Measurements from ENCODE around the gene PDZD2. TPM values are rescaled to one million over a fixed set of nuclear protein-coding genes. Genes with fewer than 3 reads are reported as not detected.
A peak's percentile ranks its signal among the peaks of the same experiment; 100 is the strongest.

Gene PDZD2
- total RNA-seq, 1 donor from 2014 or later, result 21.5 TPM

- TF ChIP-seq, protein P1, sequence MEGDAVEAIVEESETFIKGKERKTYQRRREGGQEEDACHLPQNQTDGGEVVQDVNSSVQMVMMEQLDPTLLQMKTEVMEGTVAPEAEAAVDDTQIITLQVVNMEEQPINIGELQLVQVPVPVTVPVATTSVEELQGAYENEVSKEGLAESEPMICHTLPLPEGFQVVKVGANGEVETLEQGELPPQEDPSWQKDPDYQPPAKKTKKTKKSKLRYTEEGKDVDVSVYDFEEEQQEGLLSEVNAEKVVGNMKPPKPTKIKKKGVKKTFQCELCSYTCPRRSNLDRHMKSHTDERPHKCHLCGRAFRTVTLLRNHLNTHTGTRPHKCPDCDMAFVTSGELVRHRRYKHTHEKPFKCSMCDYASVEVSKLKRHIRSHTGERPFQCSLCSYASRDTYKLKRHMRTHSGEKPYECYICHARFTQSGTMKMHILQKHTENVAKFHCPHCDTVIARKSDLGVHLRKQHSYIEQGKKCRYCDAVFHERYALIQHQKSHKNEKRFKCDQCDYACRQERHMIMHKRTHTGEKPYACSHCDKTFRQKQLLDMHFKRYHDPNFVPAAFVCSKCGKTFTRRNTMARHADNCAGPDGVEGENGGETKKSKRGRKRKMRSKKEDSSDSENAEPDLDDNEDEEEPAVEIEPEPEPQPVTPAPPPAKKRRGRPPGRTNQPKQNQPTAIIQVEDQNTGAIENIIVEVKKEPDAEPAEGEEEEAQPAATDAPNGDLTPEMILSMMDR (IDR thresholded peaks at IDR 0.05; ENCODE audit: unreplicated experiment), result no peak
- H3K4me3 Mint-ChIP-seq, result no peak overlapping the region
- H3K9me3 Mint-ChIP-seq, result peaks cover 3% of the 10 kb centered on the region
- DNase-seq (ENCODE audit: low spot score in 2 of 2, unreplicated experiment in 2 of 2), result no peak
- H3K4me1 Mint-ChIP-seq, result peaks cover 4% of the 10 kb centered on the region
- no peak overlapping the region for H3K27ac Mint-ChIP-seq
- peaks cover 2% of the 10 kb centered on the region for H3K36me3 Mint-ChIP-seq
- no peaks in the 10 kb centered on the region for H3K27me3 Mint-ChIP-seq (ENCODE audit: low read depth)
These were observed 285.1 kb downstream of the PDZD2 start for GRCh38 chr5:31924005-31924404.

- DNase-seq (ENCODE audit: low spot score in 2 of 2, unreplicated experiment in 2 of 2), result no peak
- no peak overlapping the region for H3K27ac Mint-ChIP-seq
- TF ChIP-seq, protein P1 (IDR thresholded peaks at IDR 0.05; ENCODE audit: unreplicated experiment), result no peak
- peaks cover 37% of the 10 kb centered on the region for H3K4me1 Mint-ChIP-seq
- no peak overlapping the region for H3K4me3 Mint-ChIP-seq
- H3K9me3 Mint-ChIP-seq, result no peaks in the 10 kb centered on the region
- no peaks in the 10 kb centered on the region for H3K27me3 Mint-ChIP-seq (ENCODE audit: low read depth)
- no peaks in the 10 kb centered on the region for H3K36me3 Mint-ChIP-seq
These were observed 292.9 kb downstream of the PDZD2 start for GRCh38 chr5:31931874-31932273.

- DNase-seq (ENCODE audit: low spot score in 2 of 2, unreplicated experiment in 2 of 2), result no peak
- H3K27ac Mint-ChIP-seq, result peak overlapping the region; percentile 88
- H3K4me1 Mint-ChIP-seq, result peaks cover 35% of the 10 kb centered on the region
- no peaks in the 10 kb centered on the region for H3K9me3 Mint-ChIP-seq
- H3K27me3 Mint-ChIP-seq (ENCODE audit: low read depth), result no peaks in the 10 kb centered on the region
- TF ChIP-seq, protein P1 (IDR thresholded peaks at IDR 0.05; ENCODE audit: unreplicated experiment), result no peak
- no peak overlapping the region for H3K4me3 Mint-ChIP-seq
- no peaks in the 10 kb centered on the region for H3K36me3 Mint-ChIP-seq
These were observed 295.2 kb downstream of the PDZD2 start for GRCh38 chr5:31934156-31934555.

DNA sequence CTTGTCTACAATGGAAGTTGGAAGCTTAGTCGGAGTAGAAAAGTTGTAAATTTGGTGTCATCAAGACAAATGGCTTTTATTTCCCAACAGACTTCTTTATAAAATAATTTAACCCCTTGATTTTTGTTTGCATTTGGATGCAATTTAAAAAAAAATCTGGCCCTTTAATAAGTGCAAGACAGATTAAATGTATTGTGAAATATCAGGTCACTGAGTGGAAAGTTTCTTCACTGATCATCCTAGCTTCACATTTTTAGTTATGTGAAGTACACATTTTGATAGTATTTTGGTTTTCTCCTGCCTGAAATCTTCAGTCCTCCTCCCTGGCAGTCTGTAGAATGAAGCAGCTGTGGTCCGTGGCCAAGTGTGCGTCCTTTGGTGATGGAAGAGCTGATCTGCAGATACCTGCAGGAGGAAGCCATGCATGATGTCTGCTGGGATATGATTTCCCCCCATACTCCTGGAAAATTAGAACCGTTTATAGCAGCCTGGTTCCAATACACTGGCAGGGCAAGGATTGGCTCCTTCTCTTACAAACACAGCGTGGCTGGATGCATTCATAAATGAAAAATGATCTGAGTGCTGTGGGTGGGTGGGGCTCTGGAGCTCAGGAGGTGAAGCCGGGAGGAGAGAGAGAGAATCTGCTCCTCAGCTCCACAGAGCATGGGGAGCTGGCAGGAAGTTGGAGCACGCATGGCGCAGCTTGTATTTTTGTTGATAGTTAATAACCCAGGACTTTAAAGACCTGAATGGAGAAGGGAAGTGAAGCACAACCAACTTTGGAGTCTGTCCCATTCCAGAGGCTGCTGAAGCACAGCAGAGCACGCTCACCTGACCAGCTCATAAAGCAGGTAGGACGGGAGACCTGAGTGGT lies 296.8 kb downstream of the PDZD2 start:
- H3K27ac Mint-ChIP-seq, result no peak overlapping the region
- no peak overlapping the region for H3K4me3 Mint-ChIP-seq
- TF ChIP-seq, protein P1 (IDR thresholded peaks at IDR 0.05; ENCODE audit: unreplicated experiment), result no peak
- H3K36me3 Mint-ChIP-seq, result no peaks in the 10 kb centered on the region
- no peak for DNase-seq (ENCODE audit: low spot score in 2 of 2, unreplicated experiment in 2 of 2)
- no peaks in the 10 kb centered on the region for H3K27me3 Mint-ChIP-seq (ENCODE audit: low read depth)
- peaks cover 33% of the 10 kb centered on the region for H3K4me1 Mint-ChIP-seq
- H3K9me3 Mint-ChIP-seq, result no peaks in the 10 kb centered on the region

- no peak overlapping the region for H3K27ac Mint-ChIP-seq
- no peaks in the 10 kb centered on the region for H3K27me3 Mint-ChIP-seq (ENCODE audit: low read depth)
- H3K4me3 Mint-ChIP-seq, result no peak overlapping the region
- TF ChIP-seq, protein P1 (IDR thresholded peaks at IDR 0.05; ENCODE audit: unreplicated experiment), result no peak
- H3K4me1 Mint-ChIP-seq, result peaks cover 33% of the 10 kb centered on the region
- H3K36me3 Mint-ChIP-seq, result no peaks in the 10 kb centered on the region
- DNase-seq (ENCODE audit: low spot score in 2 of 2, unreplicated experiment in 2 of 2), result no peak
- H3K9me3 Mint-ChIP-seq, result no peaks in the 10 kb centered on the region
These were observed 297.8 kb downstream of the PDZD2 start for GRCh38 chr5:31936683-31937082.

Data from mesothelial cell of epicardium (in vitro differentiated cells).